Stimulated activated naive CD8-positive, alpha-beta T cell treated with anti-CD3 and anti-CD28 coated beads, Interleukin-15, Interleukin-2, amounts not matched to agents 100 U/mL and 50 U/mL, for 24 hours (primary cell): ENCODE results near the gene WIPI1.
"Not testable (repeated sequence)": the region's sequence is repeated elsewhere in the genome, so short reads cannot be mapped to it uniquely, and the experiment has no call there.

ENCODE experiments used
- ATAC-seq: fragments of 150-1000 bp; cut with Tn5 transposase; one replicate; pipeline ENCODE4 v1.10.0; 2021
- DNase-seq: peaks from one replicate; pipeline ENCODE4 v3.0.0; 2021

Gene WIPI1

DNA sequence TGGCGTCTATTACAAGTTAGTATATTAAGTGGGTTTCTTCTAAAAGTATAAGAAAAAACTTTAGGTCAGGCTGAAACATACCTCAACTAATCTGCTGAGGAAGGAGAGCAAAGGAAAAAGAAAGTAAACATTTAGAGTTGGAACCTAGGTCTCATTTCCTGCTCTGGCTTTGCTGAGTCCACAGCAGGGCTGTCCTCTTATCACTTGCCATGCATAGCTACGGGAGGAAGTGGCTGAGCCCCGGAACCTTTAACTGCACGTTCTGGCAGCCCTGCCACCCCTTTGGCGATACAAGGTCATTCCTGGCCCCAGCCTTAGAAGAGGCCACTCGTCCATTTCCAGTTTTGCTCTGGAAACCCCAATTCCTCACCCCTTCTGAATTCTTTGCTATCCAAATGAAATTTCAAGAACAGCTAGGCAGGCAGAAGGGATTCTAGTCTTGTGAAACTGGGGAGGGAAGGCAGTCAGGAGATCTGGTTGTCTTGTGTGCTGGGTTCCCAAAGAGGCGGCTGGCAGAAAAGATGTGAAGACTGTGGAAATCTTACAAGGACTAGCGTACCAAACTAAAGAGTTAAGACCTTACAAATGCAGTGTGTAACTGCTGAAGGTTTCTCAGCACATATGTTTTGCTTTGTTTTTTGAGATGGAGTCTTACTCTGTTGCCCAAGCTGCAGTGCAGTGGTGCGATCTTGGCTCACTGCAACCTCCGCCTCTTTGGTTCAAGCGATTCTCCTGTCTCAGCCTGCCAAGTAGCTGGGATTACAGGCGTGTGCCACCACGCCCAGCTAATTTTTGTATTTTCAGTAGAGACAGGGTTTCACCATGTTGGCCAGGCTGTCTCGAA lies 19.1 kb downstream of the WIPI1 start:
- ATAC-seq (peak; percentile 63), DNase-seq (peak; percentile 49)

DNA sequence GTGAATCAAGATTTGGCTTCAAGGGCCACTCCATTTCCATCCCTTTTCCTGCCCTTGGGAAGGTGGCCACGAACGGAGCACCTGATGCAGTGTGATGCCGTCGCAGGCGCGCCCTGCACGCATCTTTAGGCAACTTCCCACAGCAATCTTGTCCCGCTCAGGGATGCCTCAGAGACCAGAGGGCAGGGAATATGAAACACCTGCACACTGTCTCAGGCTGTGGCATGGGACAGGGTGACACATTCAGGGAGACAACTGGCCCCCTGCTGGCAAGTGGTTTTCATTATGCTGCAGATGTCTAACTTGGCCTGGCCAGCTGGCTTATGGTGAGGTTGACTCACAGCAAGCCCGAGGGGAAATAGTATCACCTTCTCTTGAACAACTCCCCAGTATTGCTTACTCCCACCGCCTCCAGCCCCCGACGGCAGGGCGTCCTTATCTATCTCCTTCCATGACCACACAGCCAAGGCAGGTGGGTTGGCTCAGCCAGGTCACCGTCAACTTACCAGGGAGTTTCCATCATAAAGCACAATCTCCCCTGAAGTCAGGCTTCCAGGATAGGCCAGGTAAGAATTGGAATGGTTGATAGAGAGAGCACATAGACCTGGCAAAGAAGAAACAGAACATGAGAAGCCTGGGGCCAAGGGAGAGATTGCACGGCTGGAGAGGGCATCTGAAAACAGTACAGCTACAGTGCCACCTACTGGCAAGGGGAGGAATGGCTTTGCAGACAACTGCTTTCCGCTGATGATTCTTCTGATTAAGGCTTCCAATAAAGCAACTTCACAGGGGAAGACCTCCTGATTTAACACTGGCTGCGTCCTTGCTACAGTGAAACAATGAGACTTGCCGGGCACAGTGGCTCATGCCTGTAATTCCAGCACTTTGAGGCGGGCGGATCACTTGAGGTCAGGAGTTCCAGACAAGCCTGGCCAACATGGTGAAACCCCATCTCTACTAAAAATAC lies 21.1 kb downstream of the WIPI1 start:
- DNase-seq = peak; percentile 86
- ATAC-seq = peak; percentile 86

DNA sequence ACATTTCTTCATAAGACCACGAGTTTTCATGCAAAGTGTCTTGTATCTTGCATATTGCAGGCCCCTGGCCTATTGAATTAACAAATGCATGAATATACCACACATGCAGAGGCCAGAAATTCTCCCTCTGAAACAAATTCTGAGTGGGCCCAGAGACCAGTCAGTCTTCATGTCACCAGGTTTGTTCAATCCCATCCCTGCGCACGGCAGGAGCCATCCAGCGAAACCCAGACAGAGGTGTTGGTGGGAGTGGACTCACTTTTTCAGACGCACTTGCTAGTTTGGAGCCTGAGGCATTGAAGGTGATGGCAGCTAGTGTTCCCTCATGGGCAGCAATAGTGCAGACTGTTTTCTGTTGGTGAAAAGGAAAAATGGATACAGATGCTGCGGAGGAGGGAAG lies 21.9 kb downstream of the WIPI1 start:
- ATAC-seq (no peak), DNase-seq (no peak)

DNA sequence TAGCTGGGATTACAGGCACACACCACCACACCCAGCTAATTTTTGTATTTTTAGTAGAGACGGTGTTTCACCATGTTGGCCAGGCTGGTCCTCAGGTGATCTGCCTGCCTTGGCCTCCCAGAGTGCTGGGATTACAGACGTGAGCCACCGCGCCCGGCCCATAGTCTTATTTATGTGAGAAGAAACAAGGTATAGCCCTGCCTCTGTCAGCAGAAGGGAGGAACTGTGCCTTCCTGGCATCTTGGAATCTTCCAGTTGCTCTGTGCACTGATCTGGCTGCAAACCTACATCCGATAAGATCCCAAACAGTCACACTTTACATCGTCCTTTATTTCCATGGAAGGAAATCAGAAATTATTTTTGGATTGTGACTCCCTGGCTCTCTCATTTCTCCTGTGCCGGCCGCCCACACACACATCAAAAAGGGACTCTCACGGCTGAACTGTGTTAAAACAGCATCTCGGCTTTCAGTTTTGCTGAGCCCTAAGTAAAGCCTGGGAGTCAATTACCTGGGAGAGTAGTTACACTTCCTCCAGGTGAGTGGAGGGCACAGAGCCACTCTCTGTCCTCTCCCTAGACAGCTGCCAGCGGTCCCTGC lies 23.3 kb downstream of the WIPI1 start:
- DNase-seq (no peak), ATAC-seq (no peak)

DNA sequence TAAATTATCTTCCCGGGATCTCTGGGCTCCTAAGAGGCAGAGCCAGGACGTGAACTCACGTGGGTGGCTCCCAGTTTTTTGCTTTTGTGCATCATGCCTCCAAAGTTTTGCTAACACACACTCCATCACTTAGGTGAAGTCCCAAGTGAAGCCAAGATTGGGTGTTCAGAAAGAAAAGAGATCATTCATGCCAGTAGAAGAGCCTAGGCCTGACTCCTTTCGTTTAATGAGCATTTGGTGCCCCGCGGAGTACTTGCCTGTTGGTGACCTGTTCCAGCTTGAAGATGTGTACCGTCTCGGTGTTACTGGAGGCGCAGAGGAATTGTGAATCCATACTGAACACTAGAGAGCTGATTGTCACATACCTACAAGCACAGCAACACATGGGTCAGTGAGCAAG lies 24.1 kb downstream of the WIPI1 start:
- DNase-seq = no peak
- no peak for ATAC-seq

DNA sequence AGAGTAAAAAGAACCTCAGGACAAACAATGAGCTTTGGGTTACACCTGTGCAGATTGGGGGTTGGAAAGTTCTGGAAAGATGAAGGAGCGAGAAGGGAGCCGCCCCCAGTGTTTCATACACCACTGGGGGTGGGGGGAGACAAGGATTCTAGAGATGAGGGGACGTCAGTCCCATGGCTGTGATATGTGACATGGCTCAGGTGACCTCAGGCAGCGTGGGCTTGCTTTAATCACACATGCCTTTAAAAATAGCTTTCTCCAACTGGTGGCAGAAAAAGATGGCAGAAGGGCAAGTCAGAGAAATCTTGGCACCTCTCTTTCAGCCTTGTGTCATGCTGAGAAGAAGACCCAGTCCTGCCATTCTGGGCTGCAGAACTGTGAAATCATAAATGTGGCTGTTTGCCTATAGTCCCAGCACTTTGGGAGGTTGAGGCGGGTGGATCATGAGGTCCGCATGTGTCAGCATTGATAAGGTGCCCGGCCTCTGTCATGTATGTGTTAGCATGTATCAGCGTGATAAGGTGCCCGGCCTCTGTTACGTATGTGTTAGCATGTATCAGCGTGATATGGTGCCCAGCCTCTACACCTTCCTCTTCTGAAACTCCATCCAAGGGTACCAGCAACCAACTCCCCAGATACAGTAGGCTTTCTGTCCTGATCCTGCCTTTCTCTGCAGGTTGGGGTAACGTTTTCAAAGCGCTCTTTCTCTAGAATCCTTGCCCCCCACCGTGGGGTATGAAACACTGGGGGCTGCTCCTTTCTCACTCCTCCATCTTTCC lies 25.0 kb downstream of the WIPI1 start:
- DNase-seq = no peak
- no peak for ATAC-seq

DNA sequence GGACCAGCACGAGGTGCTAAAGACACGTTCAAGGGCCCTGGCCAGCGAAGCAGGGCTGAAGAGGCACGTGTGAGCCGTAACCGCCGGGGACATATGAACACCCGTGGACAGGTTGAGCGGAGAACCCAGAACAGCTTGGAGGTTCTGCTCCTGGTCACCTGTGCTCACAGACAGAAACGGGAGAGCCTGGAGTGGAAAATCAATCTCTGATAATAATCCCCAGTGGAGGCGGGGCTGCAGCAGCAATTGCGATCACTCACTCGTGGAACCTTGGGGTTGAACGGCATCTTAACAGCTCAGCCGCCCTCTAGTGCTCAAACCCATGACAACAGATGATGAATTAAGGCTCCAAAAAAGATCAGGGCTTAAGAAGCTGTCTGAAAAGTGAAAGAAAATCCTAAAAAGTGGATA lies 25.6 kb downstream of the WIPI1 start:
- ATAC-seq (no peak), DNase-seq (peak; percentile 42)

DNA sequence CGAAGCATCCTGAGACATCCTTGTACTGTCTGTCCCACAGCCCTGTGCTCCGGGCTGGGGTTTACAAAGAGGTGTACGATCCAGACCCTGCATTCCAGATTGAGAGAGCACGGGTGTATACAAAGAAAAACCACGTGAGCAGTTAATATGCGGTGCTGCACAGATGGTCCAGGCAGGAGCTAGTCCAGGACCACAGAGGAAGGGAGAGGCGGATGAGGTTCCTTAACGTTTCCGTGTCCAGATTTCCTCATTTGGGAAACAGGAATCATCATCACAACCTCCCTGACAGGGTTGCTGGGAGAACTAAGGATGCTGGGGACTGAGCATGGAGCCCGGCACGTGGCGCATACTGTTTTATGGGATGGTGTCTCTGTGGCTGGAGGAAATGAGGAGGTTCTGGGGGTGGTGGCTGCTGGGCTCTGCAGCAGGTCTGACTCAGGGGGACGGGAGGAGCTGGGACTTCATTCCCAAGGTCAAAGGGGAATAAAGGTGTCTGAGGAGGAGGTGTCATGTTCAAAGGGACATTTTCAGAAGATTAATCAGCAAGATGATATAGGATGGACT lies 26.2 kb downstream of the WIPI1 start:
- no peak for ATAC-seq
- no peak for DNase-seq

DNA sequence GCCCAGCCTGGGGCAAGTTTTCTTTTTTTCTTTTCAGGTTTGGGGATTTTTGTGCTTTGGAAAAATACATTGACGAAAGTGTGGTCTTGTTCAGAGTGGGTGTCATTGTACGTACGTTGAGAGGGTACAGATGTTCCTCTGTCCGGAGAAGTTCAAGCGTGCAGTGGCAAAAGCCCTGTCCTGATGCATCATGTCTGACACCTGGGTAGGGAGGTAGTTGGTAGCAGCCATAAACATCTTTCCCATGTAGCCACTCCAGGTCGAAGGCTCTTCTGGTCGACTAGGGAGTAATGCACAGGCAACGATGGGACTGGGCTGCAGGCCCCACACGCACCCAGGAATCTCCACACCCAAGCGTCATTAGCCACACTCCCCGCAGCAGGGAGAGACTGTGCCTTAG lies 27.4 kb downstream of the WIPI1 start:
- ATAC-seq (no peak), DNase-seq (no peak)

DNA sequence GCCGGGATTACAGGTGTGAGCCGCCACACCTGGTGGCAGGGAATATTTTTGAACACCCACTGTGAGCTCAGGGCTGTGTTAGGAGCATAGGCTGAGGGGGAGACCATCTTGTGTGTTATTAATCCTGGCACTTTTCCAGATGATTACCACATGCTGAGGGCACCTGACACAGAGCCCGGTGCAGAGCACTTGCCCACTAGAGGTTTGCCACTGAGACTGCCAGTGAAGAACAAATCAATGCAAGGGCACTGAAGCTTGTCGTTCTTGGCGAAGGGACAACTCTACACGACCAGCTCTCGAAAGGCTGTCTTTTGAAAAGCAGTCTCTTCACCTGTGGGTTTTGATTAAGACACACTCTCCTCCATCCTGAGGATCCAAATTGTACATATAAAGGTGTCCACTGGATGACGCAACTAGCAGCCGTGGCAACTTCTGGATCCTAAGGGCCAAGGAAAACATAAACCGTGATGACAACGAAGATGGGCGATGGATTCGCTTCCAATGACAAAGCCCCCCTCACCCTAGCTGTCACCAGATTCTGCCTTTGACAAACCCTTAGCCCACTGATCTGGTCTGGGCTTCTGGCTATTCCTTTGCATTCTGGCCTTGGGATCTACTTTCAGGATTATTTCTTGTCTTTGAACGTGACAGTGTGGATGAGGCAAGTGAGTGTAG lies 28.7 kb downstream of the WIPI1 start:
- DNase-seq = no peak
- no peak for ATAC-seq

DNA sequence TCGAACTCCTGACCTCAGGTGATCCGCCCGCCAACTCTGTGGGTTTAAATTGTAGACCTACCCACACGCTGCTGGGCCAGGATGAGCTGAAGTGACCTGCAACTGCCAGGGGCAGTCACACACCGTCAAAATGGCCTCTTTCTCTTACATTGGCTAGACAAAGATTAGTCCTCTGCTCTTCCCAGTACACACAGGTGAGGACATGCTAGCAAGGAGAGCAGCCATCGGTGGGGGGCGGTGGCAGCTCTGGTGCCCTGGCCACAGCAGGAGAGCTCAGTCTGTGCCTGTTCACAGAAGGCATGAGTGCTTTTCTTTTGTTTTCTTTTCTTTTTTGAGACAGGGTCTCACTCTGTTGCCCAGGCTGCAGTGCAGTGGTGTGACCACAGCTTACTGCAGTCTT lies 29.7 kb downstream of the WIPI1 start:
- no peak for DNase-seq
- no peak for ATAC-seq

DNA sequence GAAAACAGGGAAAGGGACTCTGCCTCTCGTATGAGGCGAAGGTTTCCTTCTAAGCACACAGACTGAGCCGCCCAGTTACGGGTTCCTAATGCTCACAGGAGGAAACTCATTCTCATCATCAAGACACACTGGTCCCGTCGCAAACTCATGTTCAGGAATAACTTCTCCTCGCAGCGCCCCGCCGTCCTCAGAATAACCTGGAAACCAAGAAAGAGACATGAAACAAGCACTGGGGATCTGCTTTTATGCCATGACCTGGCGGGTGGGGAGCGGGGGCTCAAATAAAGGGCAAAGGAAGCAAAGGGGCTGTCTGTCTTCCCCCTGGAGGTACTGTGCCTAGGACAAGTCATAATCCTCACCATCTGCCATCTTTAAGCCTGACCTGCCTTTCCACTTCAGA lies 31.3 kb downstream of the WIPI1 start:
- DNase-seq (no peak), ATAC-seq (no peak)

DNA sequence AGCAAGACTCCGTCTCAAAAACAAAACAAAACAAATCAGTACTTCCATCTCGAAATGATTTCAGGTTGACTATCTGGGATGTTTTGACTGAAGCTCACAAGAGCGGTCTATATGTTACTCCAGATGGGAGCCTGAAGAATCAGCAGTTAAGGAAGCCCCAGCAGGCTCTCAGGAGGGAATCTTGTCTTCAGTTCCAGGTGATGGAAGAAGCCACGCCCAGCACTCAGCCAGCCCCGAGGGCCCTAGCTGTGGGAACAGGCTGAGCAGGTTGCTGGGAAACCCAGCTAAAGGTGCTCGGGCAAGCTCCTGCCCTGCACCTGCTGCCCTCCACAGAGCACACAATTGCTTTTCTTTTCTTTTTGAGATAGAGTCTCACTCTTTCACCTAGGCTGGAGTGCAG lies 32.4 kb downstream of the WIPI1 start:
- DNase-seq (no peak), ATAC-seq (no peak)

DNA sequence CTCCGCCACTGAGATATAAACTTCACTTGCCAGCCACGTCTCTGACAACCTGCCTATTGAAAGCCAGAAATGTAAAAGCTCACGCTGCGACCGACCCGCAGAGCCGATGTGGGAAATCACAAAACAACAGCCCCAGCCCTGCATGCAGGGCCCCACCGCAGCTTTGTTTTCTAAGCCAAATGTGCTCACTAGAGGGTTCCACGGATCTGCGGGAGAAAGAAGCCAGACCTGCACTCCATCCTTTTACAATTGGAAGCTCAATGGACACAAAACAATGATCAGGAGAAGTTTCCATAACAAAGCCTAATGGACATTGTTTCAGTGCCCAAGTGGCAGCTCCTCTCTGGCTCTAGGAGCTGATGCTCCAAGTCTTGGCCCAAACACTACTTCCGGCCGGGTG lies 33.1 kb downstream of the WIPI1 start:
- no peak for DNase-seq
- ATAC-seq = no peak

DNA sequence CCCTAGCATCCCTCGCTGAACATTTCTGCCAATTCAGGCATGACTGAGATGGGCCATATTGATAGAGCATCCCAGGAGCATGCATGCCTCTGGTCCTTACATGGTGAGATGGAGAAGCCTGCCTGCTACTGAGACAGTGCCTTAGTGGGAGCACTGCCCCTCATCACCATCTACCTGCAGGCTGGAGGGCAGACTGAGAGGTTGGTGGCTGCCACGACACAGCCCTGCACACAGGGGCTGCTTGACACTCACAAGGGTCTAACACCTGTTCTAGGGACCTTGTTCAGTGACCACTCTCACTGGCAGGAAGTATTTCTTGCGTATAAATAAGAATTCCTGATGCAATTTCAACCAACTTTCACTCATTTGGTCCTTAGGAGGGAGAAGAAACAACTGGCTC lies 34.0 kb downstream of the WIPI1 start:
- no peak for DNase-seq
- no peak for ATAC-seq

DNA sequence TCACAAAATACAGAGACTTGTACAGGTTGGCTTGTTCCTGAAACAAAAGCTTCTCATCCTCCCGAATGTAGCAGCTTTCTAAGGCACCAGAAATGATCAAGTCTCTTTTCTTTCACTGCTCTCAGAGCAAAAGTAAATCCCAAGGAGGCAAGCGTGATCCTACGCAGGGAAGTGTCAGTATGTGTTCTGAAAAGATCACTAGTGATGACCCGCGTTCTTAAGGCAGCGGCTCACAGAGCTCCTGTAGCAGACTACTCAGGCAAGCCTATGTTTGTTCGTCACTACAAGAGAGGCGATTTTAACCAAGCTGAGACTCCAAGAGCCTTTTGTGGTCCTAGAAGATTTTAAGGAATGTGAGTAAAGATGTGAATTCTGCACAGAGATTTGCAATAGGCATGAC lies 34.5 kb downstream of the WIPI1 start:
- ATAC-seq (no peak), DNase-seq (no peak)

DNA sequence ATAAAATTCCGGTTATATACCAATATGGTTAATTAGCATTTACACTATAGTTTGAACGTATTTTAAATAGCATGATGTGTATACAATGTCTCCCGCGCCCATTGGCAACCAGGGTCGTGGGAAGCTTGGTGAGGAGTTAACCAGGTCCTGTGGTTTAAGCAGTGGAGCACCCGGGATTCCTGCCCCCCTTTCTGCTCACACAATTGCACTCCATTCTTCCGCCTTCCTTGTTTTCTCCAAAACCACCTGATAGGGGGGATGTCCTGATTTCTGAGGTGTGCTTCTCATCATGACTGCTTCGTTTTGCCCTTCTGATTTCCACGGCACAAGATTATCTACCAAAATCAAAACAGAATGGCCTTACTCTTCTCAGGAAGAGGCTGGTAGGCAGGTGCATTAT lies 35.8 kb downstream of the WIPI1 start:
- DNase-seq (no peak), ATAC-seq (no peak)

DNA sequence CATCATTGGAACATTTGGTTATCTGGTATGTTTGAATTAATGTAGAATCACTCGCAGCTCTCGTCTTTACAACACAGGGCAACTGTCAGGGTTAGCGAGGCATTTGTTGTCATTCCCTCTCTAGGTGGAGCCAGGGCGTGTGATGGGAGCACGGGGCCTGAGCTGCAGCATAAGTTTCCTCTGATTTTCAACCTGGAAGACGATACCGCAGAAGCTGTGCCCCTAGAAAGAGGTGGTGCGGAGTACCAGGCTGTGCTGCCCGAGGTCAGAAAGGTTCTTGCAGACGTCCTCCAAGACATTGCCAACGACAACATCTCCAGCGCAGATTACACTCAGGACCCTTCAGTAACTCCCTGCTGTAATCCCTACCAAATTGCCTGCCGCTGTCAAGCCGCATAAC lies 37.2 kb downstream of the WIPI1 start:
- ATAC-seq (no peak), DNase-seq (no peak)

DNA sequence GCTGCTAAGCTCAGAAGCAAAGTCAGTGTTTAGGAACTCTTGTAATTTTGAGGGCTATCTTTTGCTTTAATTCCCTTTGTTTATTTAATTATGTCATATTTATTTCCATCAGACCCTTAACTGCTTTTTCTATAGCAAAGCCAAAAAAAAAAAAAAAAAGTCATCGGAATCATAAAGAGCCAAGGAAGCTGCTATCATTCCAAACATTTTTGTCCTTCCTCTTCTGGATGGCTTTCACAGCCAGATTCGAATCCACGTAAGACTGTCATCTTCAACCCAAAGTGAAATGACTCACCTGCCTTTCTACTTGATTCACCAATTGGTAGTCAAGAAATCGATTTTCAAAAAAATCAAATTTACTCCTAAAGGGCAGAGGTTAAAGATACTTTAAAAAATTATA lies 38.4 kb downstream of the WIPI1 start:
- DNase-seq (no peak), ATAC-seq (no peak)

DNA sequence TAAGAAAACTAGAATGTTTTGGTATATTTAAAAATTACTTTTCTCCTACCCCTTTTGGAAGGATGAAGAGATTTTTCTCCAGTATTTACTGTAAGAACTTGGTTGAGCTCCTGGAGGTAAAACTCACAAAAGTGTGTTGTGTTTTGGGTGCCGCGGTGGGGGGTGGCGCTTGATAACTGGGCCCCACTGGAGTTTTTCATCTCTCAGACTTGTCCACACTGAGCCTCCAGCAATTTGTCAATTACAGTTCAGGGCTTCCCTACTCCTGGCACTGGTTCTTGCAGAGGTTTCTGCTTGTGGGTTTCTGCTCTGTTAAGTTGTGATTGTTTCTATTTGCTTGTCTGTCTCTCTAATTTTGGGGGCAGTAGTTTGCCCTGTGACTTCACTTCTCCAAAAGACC lies 40.0 kb downstream of the WIPI1 start:
- no peak for ATAC-seq

DNA sequence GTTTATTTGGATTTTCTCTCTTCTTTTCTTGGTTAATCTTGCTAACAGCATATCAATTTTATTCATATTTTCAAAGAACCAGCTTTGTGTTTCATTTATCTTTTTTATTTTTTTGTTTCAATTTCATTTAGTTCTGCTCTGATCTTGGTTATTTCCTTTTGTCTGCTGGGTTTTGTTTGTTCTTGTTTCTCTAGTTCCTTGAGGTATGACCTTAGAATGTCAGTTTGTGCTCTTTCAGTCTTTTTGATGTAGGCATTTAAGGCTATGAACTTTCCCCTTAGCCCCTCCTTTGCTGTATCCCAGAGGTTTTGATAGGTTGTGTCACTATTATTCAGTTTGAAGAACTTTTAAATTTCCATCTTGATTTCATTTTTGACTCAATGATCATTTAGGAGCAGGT lies 42.4 kb downstream of the WIPI1 start:
- not testable (repeated sequence) for ATAC-seq

More for the DNA sequence above, 40.0 kb downstream of the WIPI1 start:
- no peak for DNase-seq

More for the DNA sequence above, 42.4 kb downstream of the WIPI1 start:
- not testable (repeated sequence) for DNase-seq
